ENCODE results near the gene FAM186B. TPM values are rescaled to one million over a fixed set of nuclear protein-coding genes. Genes with fewer than 3 reads are reported as not detected.
A peak's percentile ranks its signal among the peaks of the same experiment; 100 is the strongest.

Gene FAM186B
- total RNA-seq, 1 donor from 2014 or later, result not detected

- no peak overlapping the region for H3K4me3 ChIP-seq (ENCODE audit: low read depth, low read length)
- DNase-seq (ENCODE audit: low read depth), result no peak
- no peak for TF ChIP-seq CTCF (conservative IDR thresholded peaks at IDR 0.05; ENCODE audit: low read depth, low read length)
Observed at GRCh38 chr12:49647827-49648711, 42.6 kb upstream of the FAM186B start.

- H3K4me3 ChIP-seq (ENCODE audit: low read depth, low read length), result no peak overlapping the region
- TF ChIP-seq CTCF (conservative IDR thresholded peaks at IDR 0.05; ENCODE audit: low read depth, low read length), result no peak
- DNase-seq (ENCODE audit: low read depth), result no peak
Observed at GRCh38 chr12:49646871-49647654, 41.6 kb upstream of the FAM186B start.

- no peak for DNase-seq (ENCODE audit: low read depth)
- no peak overlapping the region for H3K4me3 ChIP-seq (ENCODE audit: low read depth, low read length)
- no peak for TF ChIP-seq CTCF (conservative IDR thresholded peaks at IDR 0.05; ENCODE audit: low read depth, low read length)
Observed at GRCh38 chr12:49646331-49646830, 40.9 kb upstream of the FAM186B start.

GRCh38 chr12:49645146-49646039, 40.0 kb upstream of the FAM186B start:
- DNase-seq (ENCODE audit: low read depth), result no peak
- no peak overlapping the region for H3K4me3 ChIP-seq (ENCODE audit: low read depth, low read length)
- no peak for TF ChIP-seq CTCF (conservative IDR thresholded peaks at IDR 0.05; ENCODE audit: low read depth, low read length)

GRCh38 chr12:49644620-49644994, 39.2 kb upstream of the FAM186B start:
- peak; percentile 99 for TF ChIP-seq CTCF (conservative IDR thresholded peaks at IDR 0.05; ENCODE audit: low read depth, low read length)
- no peak for DNase-seq (ENCODE audit: low read depth)

GRCh38 chr12:49643961-49644619, 38.7 kb upstream of the FAM186B start:
- no peak for DNase-seq (ENCODE audit: low read depth)
- TF ChIP-seq CTCF (conservative IDR thresholded peaks at IDR 0.05; ENCODE audit: low read depth, low read length), result no peak

More at GRCh38 chr12:49644620-49644994, 39.2 kb upstream of the FAM186B start:
- H3K4me3 ChIP-seq (ENCODE audit: low read depth, low read length), result no peak overlapping the region

More at GRCh38 chr12:49643961-49644619, 38.7 kb upstream of the FAM186B start:
- H3K4me3 ChIP-seq (ENCODE audit: low read depth, low read length), result no peak overlapping the region

Data from epithelial cell of proximal tubule (primary cell).